NCI-H1105 (cell line): ENCODE data around the gene TMEM184C.

Experiments
- DNase-seq: peaks from one replicate; lab custom pipeline; 2025; lab: John Stamatoyannopoulos, UW

TMEM184C gene

GRCh38 chr4:147599769-147600168, 17.4 kb upstream of the TMEM184C start:
- DNase-seq = no peak

DNA sequence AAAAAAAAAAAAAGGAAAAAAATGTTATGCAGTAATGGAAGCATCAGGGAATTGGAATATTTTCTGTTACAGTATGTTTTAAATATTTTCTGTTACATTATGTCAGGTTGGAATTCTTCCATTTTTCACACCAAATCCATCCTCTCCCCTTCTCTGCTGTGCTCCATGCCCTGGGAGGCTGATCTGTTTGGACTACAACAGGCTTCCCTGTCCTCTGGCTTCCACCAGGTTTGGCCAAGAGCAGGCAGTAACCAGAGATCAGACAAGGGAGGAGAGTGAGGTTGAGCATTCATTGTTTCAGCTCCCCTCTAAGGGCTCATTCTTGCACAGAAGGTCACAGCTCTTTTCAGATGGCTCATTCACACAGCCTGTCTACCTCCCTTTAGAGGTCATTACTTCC, 11.7 kb upstream of the TMEM184C start:
- no peak for DNase-seq

- DNase-seq = no peak
Measured at GRCh38 chr4:147607471-147607870, 9.7 kb upstream of the TMEM184C start.

DNA sequence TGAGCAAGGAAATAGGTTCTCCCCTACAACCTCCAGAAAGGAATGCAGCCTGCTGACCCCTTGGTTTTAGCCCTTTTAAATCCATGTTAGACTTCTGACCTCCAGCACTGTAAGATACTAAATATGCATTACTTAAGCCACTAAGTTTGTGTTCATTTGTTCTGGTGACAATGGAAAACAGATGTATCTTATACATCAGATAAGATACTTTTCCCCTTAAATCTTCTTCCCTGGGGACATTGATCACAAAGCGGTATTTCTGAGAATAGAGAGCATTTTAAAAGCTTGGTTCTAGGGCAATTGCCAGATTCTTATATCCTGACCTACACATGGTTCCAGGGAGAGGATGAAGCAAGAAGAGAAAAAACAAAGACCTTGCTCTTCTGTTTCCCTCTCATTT, 6.5 kb upstream of the TMEM184C start:
- DNase-seq = no peak

DNA sequence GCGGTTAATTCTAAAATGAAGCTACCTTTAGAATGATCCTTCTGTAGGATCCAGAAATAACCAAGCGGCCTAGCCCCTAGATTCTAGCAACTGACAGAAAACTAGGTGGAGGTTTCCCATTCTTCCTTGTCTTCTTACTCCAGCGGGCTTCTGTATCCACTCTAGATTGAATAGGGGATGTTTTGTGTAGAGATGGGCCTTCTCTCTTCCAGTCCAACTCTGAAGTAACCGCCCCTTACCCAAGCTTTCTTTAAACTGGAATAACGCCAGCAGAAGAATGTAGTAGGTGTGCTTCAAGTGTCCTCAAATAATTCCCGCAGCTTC, 386 bp upstream of the TMEM184C start:
- no peak for DNase-seq

- no peak for DNase-seq
Measured at GRCh38 chr4:147617841-147618691, 869 bp downstream of the TMEM184C start.

GRCh38 chr4:147620315-147620714, 3.1 kb downstream of the TMEM184C start:
- DNase-seq = no peak

- DNase-seq = no peak
Measured at GRCh38 chr4:147625733-147626132, 8.5 kb downstream of the TMEM184C start.

DNA sequence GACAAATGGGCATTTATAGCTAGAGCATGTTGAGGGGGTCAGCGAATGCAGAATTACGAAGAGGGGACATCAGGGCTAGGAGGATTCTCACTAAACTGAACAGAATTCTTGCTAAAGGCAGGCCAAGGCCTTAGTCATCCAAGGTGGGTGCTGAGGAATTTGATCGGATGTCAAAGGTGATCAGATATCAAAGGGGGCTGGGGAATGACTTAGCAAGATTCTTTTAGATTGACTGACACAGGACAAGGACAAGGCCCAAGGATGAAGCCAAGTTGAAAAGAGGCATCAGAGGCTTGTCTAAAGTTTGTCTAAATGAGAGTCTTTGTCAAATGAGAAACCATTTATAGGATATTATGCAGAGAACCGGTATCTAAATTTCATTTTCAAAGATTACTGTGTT, 9.7 kb downstream of the TMEM184C start:
- DNase-seq = no peak

DNA sequence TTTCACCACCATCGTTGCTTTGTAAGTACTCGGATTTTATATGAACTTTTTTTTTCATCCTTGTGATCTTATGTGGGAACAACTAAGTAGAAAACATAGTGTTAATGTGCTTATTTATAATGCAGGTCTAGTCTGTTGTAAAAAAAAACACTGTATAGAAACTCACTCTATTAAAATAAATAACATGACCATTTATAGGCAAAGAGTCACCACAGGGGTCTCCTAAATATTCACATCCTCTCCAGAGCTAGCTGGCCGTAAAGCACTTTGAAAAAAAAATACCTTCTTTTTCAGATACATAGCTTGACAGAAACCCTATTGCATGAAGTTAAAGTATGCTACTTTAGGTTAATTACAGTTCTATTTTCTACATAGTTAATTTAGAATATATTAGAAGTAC, 11.2 kb downstream of the TMEM184C start:
- no peak for DNase-seq

DNA sequence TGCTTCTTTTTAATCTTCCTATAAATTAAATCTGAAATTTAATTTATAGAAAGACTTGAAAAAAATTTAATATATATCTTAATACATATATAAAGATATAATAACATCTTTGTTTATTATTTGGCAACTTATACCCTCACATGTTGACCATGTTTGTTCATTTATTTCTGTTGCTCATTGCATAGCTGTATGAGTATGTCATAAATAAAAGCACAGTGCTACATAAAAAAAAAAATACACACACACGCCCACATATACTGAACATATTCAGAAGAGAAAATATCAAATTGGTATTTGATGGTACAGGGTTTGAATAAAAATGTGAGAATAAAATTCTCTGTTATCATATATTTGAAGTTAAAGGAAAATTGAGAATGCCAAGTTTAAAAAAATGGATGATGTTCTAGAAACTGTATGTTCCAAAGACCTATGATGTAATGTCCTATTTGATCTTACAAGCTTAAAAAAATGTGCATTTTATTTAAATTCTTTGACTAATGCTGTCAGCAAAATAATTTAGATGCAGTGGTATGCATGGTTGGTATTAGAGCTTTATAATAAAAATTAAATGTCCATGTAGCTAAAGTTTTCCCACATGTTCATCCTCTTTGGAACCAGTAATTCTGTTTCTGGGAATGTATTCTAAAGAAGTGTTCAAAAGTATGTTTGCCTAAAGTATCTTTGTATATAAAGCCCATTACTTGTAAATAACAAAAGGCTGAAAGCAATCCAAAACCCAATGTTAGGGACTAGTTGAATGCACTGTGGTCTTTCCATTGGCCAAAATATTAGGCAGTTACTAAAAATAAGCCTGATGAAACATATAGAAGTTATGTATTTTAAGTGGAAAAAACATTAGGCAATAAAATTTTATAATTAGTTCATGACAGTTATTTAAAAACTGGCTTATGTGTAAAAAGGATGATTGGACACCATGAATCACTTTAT, 12.9 kb downstream of the TMEM184C start:
- no peak for DNase-seq

GRCh38 chr4:147633113-147633512, 15.9 kb downstream of the TMEM184C start:
- DNase-seq = no peak

DNA sequence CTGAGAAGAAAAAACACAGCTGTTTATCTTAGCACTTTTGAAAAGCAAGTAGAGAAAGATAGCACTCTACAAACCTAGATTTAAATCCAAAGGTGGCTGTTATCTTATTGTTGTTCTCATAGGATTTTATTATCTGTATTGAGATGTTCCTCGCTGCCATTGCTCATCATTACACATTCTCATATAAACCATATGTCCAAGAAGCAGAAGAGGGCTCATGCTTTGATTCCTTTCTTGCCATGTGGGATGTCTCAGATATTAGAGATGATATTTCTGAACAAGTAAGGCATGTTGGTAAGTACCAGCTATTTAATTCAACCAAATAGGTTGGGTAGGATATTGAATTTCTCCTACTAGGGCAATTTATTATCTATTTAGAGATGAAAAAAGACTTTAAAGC, 16.4 kb downstream of the TMEM184C start:
- no peak for DNase-seq

GRCh38 chr4:147635348-147635747, 18.2 kb downstream of the TMEM184C start:
- no peak for DNase-seq

- DNase-seq = no peak
Measured at GRCh38 chr4:147638365-147638764, 21.2 kb downstream of the TMEM184C start.

DNA sequence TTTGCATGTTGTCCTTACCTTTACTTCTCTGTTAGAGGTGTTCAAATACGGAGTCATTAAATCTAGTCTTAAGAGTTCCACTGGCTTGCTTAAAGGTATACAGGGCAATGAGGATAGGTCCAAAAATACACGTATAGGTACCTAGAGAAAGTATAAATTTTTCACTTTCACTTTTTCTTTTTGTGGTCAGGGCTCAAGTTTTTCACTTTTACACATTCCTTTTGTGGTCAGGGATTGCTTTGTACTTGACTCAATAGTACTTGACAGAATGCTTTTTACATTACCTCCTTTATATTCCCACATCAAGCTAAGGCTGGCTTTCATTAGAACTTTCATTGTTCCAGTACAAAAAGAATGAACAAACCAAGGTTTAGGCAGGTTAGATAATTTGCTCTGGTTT, 21.7 kb downstream of the TMEM184C start:
- DNase-seq = no peak

DNA sequence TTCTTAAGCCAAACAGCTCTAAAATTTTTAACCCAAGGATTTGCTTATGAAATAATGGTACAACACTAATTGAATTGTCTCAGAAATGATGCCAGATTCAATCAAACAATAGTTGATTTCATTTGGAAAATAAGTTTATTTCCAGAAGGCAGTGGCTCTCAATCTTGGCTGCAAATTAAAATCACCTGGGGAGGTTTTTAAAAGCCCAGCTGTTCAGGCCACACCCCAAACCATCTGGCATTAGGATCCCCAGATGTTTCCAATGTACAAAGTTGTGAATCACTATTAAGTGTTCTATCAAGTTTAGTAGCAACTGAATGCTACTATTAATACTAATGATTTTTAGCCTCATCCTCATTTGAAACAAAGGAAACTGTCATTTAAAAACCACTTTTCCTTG, 22.2 kb downstream of the TMEM184C start:
- no peak for DNase-seq

- DNase-seq = no peak
Measured at GRCh38 chr4:147640331-147640730, 23.1 kb downstream of the TMEM184C start.

- no peak for DNase-seq
Measured at GRCh38 chr4:147643616-147644015, 26.4 kb downstream of the TMEM184C start.

- DNase-seq = no peak
Measured at GRCh38 chr4:147644471-147644870, 27.3 kb downstream of the TMEM184C start.

GRCh38 chr4:147645099-147645498, 27.9 kb downstream of the TMEM184C start:
- no peak for DNase-seq

DNA sequence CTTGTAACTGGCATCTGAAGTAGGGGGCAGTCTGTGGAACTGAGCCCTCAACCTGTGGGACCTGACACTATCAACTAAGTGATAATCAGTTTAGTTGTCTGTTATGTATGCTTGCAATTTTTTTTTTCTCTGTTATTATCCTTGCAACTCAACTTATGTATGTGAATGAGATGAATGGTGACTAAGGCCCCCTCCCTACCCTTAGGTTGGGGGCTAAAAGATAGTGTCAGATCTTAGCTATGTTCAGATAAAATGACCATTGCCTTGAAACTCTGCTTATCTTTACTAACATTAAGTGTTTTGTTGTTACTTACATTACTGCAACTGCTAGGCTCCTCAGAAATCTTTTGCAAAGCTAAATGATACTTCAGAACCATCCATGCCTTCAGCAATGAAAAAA, 31.5 kb downstream of the TMEM184C start:
- DNase-seq = no peak

GRCh38 chr4:147651563-147651962, 34.4 kb downstream of the TMEM184C start:
- no peak for DNase-seq
